Thyroid gland (tissue), 4 donors: ENCODE results near the gene CKAP4.

ENCODE experiments used
- CTCF ChIP-seq, 6 experiments: fragments of 200-600 bp in 3 of 6; fragments of 450-650 bp in 3 of 6; sonication (generic) in 3 of 6; IDR thresholded peaks; one replicate each; pipeline ENCODE4 v1.5.1; 2016 to 2019; ENCODE audit warnings: antibody characterized with exemption in 6 of 6, mild to moderate bottlenecking in 2 of 6, inconsistent platforms in 1 of 6, moderate library complexity in 1 of 6
- POLR2A ChIP-seq, 2 donors: fragments of 450-650 bp; IDR thresholded peaks; one replicate each; pipeline ENCODE4 v1.6.1; 2017; ENCODE audit warnings: antibody characterized with exemption in 2 of 2, mild to moderate bottlenecking in 2 of 2, moderate library complexity in 1 of 2

- TF ChIP-seq POLR2A (IDR thresholded peaks at IDR 0.05) (no peak), CTCF (IDR thresholded peaks at IDR 0.05) (no peak)
Measured at GRCh38 chr12:106265116-106265515, 17.3 kb upstream of the CKAP4 start.
